LNCaP clone FGC (cell line): ENCODE measurements around the gene SYNC.

ENCODE experiments used
- DNase-seq: peaks from one replicate; pipeline ENCODE4 v3.0.0-alpha.2; 2011; ENCODE audit warnings: low read depth
- H3K4me3 ChIP-seq: 2 replicates; pipeline ENCODE4 v1.5.1; 2011; ENCODE audit warnings: mild to moderate bottlenecking, low read depth, low read length, control low read depth
- TF ChIP-seq, protein P1 (sequence below): IDR thresholded peaks from 2 replicates; pipeline ENCODE4 v1.5.1; 2012; ENCODE audit warnings: mild to moderate bottlenecking; ENCODE audit not compliant: control insufficient read depth, insufficient read depth; ENCODE audit errors: extremely low read depth

Gene SYNC

DNA sequence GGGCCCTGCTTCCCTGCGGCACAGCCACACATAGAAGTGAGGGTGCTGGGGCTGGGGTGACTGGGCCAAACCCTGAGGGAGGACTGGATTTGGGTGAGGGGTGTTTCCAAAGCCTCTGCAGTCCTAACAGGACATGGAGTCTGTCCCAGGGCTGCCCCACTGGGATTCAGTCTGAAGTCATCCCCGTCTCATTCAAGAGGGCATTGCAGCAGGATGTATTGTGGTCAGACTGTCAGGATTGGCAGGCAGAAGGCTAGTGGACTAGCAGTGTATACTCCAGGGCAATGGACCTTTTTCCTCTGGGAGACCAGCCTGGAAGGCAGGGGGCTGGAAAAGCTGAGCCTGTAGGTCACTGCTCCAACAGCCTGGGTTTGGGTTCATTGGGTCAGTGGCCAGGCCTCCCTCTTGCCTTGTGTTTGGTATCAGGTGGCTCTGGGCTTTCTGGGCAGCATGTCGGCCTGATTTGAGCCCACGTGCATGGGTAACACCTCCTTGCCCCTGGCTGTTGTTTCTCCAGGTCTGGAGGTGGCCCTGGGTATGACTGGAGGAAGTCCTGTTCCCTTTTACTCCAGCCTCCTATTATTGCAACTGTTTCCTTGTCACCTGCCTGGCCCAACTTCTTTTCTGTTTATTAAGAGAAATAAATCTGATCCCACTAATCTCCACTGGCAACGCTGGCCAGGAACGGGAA lies 41.0 kb upstream of the SYNC start:
- DNase-seq: no peak
- TF ChIP-seq, protein P1, sequence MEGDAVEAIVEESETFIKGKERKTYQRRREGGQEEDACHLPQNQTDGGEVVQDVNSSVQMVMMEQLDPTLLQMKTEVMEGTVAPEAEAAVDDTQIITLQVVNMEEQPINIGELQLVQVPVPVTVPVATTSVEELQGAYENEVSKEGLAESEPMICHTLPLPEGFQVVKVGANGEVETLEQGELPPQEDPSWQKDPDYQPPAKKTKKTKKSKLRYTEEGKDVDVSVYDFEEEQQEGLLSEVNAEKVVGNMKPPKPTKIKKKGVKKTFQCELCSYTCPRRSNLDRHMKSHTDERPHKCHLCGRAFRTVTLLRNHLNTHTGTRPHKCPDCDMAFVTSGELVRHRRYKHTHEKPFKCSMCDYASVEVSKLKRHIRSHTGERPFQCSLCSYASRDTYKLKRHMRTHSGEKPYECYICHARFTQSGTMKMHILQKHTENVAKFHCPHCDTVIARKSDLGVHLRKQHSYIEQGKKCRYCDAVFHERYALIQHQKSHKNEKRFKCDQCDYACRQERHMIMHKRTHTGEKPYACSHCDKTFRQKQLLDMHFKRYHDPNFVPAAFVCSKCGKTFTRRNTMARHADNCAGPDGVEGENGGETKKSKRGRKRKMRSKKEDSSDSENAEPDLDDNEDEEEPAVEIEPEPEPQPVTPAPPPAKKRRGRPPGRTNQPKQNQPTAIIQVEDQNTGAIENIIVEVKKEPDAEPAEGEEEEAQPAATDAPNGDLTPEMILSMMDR: no peak
- peak overlapping the region; percentile 78 for H3K4me3 ChIP-seq

DNA sequence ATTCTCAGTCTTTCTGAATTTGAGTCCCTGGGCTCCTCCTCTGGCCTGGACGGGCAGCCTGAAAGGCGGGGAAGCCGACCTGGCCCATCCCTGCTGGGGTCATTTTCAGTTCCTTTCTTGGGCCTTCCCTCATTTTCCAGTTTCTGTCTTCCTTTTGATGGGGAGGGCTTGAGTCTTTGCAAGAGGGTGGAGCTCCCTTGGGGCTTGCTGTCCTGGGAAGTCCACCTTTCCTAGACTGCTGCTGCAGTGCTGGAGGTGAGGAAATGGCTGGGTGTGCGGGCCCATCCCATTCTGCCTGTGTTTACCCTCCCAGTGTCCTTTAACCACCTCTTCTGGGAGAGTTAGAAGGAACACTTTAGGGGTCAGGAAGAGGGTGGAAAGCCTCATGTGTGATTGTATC lies 40.4 kb upstream of the SYNC start:
- no peak for DNase-seq
- TF ChIP-seq, protein P1: no peak
- H3K4me3 ChIP-seq: peak overlapping the region; percentile 78

DNA sequence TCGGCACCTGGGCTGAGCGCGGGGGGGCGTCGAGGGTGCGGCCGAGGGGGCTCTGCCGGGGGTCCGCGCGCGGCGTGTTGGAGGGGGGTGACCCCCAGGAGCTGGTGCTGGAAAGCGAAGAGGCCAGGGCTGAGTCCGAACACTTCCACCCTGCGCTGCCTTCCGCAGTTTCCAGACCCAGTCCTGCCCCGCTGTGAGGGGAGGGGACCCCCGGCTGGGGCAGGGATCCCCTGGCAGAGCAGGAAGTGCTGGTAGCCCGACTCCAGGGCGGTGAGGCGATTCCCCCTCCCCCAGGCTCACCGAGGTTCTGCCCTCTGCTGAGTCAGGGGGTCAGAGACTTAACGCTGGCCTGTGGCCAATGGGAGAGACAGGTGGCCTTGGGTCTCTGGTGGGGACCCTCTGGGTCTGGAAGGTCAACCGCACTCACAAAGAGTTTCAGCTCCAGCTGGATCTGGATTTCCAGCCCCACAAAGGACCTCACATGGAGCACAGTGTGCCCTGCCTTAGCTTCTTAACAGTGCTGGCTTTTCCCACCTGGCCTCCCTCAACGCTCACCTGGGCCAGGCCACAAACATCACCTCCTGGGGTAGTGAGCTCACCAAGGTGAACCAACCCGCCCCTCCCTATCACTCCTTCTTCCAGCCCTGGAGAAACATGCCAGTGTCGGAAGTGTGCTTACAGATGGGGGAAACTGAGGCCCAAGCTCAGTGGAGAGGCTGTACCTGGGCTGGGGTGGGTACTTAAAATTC lies 39.8 kb upstream of the SYNC start:
- peak overlapping the region; percentile 78 for H3K4me3 ChIP-seq
- TF ChIP-seq, protein P1: no peak
- no peak for DNase-seq

DNA sequence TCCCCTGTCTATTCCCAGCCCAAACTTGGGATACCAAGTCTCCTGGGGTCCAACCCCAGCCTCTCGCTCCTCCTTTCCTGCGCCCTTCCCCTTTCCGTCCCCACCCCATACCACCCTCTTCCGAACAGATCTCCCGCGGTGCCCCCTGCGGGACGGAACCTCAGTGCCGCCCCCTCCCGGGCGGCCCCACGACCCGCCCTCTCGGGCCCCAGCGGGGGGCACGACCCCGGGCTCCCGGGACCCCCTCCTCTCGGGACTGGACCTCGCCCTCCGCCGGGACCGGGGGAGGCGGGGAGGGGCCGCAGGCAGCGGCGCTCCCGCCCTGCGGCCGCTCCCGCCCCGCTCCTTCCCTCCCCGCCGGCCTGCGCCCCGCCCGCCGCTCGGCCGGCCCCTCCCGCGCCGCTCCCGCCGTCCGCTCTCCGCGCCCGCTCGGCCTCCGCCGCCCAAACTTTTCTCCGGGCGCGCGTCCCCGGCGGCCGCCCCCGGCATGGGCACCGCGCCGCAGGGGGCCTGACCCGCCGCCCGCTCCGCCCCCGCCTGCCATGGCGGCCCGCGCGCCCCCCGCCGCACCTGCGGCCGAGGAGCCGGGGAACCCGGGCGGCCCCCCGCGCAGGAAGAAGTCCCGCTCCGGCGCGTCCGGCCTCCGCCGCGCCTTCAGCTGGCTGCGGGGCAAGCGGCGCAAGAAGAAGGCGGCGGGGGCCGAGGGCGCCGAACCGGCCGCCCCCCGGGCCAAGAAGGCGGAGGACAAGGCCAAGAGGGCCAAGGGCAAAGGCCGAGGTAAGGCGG lies 39.0 kb upstream of the SYNC start:
- H3K4me3 ChIP-seq: peak overlapping the region; percentile 78
- TF ChIP-seq, protein P1: peak; percentile 32
- no peak for DNase-seq

DNA sequence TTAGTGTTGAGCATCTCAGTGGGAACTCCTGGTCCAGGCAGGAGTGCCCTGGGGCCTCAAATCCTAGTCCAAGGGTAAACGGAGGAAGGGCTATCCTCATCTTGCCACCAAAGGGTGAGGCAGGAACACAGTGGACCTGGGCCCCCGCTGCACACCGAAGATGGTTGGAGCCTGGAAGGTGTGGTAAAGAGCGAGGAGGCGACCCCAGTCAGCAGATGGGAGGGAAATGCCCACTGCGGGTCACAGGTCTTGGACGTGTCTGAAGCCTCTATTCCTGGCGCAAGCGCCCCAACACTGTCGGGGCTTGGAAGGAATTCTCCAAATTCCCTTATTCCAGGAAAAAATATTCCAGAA lies 38.5 kb upstream of the SYNC start:
- TF ChIP-seq, protein P1: no peak
- H3K4me3 ChIP-seq: peak overlapping the region; percentile 78
- DNase-seq: no peak

DNA sequence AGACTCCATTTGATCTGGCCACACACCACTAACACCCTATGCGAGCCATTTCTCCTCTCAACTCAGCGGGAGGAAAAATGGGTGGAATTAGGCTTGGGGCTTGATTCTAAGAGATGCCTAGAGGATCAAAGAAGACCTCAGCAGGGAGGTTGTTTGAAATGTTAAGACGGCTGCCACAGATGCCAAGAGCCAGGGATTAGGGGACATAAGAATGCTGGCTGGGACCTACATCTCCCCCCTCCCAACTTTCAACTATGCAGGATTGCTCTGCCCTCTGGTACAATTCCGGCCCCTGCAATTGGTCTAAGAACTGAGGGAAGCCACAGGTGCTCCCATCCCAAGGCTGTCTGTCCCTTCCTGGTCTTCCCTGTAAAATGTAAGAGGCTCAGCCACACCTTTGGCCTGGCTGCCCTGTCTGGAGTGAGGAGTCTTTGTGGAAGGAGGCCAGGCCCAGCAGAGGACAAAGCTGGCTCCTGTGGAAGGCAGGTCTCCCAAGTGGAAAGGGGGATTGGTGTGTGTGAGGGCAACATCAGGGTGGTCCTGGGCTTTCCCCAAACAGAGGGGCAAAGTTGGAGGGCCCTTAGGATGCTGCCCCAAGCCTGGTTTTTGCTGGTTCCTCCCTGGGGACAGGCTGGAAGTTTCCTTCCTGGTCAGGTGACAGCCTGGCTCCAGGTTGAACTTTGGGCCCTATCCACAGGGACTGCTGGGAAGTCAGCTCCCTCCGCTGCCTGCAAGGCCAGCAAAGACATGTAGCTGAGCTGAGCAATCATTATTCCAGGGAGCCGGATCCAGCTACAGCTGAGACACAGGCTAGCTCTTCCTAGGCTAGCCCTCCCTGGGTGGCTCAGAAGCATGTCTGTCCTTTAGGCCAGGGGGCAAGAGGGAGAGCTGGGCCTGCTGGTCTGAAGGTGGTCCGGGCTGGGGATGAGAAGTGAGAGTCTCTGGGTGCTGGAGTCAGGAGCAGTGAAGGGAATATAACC lies 34.5 kb upstream of the SYNC start:
- no peak overlapping the region for H3K4me3 ChIP-seq
- DNase-seq: no peak
- TF ChIP-seq, protein P1: no peak
